NCI-H524 (cell line): ENCODE data around the gene BTD.
"Not testable (repeated sequence)": the region's sequence is repeated elsewhere in the genome, so short reads cannot be mapped to it uniquely, and the experiment has no call there.

Experiments used
- DNase-seq, 2 experiments: peaks; one replicate each; lab custom pipeline; 2025; lab: John Stamatoyannopoulos, UW

BTD gene

DNA sequence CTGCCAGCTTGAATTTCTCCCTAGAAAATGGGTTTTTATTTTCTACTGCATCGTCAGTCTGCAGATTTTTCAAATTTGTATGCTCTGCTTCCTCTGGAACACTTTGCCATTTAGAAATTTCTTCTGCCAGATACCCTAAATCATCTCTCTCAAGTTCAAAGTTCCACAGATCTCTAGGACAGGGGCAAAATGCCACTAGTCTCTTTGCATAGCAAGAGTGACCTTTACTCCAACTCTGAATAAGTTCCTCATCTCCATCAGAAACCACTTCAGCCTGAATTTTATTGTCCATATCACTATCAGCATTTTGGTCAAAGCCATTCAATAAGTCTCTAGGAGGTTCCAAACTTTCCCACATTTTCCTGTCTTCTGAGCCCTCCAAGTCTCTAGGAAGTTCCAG is 3.0 kb downstream of the BTD start:
- not testable (repeated sequence) for DNase-seq

DNA sequence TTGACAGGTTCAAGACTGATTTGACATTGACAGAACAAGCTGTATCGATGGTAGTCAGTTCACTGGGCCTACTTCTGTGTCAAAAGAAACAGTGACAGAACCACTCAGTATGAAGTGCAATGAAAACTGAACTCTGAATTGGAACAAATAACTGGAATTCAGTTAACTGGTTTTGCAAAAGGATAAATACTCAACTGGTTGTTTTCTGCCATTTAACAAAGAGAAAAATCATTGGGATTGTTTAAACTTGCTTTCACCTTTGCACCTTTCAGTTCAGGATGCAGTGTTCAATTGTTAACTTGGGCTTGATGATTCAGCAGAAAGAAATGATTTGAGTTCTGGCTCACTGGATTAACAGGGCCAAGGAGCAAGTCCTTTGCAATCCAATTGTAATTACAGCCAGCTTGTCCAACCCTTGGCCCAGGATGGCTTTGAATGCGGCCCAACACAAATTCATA is 4.9 kb downstream of the BTD start:
- no peak for DNase-seq

DNA sequence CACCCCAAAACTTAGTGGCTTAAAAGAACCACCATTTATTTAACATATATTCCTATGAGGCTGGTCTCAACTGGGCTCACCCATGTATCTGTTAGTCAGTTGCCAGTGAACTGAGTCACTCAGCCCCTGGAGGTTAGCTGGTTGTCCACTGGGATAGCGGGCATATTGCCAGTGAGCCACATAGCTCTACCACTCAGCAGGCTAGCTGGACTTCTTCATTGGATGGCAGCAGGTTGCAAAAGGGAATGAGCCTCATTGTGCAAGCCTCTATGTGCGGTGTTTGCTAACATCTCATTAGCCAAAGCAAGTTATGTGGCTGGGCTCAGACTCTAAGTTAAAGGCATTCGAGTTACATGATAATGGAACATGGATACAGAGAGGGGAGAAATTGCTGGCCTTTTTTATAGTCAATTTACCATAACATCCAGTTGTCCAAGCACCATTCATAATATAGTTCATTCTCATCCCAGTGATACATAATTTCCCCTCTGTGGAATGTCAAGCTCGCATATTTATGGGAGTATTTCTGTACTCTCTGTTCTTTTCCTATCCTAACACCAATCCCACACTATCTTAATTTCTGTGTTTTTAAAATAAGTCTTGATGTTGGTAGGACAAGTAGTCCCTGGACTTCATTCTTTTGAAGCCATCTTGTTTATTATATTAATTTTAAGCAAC is 8.7 kb downstream of the BTD start:
- no peak for DNase-seq

DNA sequence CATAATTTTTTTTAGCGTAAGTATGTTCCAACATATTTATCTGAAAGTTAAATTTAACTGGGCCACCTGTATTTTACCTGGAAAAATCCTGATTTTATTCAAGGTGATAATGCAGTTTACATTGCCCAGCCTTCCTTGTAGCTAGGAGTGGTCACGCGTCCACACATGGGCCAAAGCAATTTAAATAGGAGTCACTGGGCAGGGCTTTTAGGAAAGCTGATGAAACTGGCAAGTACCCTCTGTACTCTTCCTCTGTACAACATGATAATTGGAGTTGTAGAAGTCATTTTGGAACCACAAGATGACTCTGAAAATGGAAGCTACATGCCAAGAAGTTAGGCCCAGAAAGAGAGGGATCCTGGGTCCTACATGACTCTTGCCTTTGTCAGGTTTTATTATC is 9.5 kb downstream of the BTD start:
- no peak for DNase-seq

DNA sequence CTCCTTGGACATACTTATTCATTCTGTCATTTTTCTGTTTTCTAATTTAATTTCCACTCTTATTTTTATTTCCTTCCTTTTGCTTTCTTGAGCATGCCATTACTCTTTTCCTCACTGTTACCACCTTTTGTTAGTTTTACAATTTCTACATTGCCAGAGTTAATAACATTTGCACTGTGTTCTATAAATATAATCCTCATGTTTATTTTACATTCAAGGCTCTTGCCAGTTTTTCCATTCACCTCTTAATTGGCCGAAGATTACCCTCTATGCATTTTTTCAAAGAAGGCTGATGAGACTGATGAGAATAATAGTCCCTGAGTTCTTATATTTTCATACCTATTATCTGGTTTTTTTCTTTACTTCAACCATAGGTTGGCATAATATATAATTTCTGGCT is 10.5 kb downstream of the BTD start:
- DNase-seq = no peak

DNA sequence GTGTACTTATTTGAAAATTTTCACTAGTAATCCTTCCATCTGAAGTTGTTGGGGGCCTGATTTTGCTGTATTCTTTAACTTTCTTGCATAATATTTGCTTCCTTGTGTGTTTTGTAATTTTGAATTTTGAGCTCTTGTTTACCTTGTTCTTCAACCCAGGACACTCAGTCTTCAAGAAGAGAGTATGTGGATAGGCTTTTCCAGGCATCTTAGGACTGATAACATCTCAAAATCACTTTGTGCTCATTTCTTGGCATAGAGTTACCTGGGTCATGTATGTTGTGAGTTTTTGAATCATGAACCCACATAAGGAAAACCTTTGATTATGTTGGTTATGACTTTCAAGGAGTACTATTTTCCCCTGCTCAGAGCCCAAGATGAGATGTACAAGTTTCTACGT is 13.4 kb downstream of the BTD start:
- DNase-seq = no peak

DNA sequence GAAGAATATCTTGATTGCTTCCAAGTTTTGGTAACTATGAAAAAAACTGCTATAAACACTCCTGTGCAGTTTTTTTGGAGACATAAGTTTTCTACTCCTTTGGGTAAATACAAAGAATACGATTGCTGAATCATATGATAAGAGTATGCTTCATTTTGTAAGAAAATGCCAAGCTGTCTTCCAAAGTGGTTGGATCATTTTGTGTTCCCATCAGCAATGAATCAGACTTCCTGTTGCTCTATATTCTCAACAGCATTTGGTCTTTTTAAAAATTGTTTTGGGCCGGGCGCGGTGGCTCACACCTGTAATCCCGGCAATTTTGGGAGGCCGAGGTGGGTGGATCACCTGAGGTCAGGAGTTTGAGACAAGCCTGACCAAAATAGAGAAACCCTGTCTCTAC is 14.5 kb downstream of the BTD start:
- DNase-seq = no peak

DNA sequence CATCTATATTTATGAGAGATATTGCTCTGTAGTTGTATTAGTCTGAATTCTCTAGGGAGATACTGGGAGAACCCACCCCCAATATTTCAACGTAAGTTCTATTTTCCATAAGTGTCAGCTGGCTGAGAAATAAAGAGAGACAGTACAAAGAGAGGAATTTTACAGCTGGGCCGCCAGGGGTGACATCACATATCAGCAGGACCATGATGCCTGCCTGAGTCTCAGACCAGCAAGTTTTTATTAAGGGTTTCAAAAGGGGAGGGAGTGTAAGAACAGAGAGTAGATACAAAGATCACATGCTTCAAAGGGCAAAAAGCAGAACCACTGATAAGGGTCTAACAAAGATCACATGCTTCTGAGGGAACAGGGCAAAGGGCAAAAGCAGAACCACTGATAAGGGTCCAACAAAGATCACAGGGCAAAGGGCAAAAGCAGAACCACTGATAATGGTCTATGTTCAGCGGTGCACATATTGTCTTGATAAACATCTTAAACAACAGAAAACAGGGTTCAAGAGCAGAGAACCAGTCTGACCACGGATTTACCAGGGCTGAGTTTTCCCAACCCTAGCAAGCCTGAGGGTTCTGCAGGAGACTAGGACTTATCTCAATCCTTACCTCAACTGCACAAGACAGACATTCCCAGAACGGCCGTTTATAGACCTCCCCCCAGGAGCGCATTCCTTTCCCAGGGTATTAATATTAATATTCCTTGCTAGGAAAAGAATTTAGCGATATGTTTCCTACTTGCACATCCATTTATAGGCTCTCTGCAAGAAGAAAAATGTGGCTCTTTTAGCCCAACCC is 18.3 kb downstream of the BTD start:
- DNase-seq = not testable (repeated sequence)

DNA sequence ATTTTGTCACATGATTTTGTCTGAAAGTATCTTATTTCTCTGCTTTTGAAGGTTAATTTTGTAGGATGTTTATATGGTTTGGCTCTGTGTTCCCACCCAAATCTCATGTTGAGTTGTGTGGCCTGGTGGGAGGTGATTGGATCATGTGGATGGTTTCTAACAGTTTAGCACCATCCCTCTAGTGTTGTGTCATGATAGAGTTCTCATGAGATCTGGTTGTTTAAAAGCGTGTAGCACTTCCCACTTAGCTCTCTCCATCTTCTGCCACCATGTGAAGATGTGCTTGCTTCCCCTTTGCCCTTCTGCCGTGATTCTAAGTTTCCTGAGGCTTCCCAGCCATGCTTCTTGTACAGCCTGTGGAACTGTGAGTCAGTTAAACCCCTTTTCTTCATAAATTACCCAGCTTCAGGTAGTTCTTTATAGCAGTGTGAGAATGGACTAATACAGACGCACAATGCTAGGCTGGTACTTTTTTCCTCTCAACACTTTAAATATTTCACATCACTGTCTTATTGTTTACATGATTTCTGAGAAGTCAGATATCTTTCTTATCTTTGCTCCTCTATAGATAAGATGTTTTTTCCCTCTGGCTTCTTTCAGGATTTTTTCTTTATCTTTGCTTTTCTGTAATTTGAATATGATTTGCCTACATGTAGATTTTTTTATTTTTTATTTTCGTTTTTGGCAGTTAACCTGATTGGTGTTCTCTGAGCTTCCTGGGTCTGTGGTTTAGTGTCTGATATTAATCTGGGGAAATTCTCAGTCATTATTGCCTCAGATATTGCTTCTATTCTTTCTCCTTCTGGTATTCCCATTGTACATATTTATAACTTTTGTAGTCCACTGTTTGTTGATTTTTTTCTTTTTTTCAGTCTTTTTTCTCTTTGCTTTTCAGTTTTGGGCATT is 22.2 kb downstream of the BTD start:
- DNase-seq = no peak

DNA sequence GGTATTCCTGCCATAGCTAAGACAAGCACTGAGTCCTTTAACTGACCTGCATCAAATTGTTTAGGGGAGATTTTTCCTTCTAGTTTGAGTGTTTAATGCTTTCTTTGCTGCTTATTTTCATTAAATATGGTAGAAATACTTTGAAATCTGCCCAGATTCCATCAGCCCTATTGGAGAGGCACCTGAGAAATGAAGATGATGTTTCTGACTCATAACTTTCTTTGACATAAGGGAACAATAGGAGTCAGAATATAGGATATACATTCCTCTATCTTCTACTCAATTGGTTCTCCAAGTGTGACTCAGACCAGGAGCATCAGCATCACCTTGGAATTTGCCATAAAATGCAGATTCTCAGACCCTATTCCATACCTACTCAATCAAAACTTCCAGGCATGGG is 27.4 kb downstream of the BTD start:
- no peak for DNase-seq

DNA sequence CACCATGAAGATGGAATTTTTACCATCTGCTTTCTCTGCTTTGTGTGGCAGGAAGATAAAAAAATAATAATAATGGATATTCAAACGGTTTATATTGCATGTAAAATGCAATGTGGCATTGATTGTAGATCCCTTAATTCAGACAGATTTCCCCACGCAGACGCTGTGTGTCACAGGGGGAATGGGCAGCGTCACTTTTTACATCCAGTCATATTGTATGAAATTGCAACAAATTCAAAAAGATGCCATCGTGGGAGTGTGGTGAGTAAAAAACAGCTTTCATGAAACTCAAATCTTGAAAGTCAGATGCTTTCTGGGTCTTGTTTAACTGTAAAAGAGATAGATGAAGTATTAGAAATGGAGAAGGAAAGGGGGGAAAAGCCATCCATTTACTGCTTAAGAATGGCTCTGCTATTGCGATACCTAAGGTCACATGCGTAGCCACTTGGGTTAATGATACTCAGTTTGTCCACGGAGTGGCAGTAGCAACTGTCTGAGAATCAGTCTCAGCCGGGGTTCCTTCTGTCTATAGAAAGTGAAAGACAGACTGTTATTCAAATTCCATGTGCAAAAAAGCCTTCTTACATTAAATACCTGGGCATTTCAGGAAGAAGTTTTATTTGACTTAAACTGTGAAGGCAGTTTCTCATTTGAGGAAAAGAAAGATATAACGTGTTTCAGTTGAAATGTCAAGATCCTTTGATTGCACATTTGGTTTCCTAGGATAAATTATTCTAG is 28.5 kb downstream of the BTD start:
- peak; percentile 37 to 67 for DNase-seq

DNA sequence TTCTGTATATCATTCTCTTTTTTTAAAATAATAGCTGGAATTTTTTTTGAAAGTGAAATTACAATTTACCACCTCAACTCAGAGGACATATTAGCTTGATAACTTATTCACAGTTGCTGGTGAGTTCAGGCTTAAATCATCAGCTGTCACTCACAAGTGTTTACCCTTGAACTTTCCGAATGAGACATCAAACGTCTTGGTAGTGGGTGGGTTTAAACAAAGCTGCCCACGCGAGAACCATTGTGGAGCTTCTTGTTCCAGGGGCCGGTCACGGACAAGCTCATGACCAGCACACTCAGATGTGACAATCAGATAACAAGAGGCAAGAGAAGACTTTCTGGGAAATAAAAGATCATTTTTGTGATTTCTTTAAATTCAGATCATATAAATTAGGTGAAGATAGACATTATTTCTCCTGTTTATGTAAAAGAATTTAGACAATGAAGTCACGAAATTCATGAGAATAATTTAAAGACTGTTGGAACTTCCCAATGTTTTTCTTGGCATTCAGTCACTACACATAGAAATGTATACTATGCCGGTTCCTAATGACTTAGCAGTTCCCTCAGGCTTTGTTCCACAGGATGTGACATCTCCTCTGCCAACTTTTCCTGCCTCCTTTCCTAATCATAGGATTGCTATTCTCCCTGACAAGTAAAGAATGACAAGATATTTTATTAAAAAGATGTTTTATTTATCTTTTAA is 29.3 kb downstream of the BTD start:
- DNase-seq = no peak

DNA sequence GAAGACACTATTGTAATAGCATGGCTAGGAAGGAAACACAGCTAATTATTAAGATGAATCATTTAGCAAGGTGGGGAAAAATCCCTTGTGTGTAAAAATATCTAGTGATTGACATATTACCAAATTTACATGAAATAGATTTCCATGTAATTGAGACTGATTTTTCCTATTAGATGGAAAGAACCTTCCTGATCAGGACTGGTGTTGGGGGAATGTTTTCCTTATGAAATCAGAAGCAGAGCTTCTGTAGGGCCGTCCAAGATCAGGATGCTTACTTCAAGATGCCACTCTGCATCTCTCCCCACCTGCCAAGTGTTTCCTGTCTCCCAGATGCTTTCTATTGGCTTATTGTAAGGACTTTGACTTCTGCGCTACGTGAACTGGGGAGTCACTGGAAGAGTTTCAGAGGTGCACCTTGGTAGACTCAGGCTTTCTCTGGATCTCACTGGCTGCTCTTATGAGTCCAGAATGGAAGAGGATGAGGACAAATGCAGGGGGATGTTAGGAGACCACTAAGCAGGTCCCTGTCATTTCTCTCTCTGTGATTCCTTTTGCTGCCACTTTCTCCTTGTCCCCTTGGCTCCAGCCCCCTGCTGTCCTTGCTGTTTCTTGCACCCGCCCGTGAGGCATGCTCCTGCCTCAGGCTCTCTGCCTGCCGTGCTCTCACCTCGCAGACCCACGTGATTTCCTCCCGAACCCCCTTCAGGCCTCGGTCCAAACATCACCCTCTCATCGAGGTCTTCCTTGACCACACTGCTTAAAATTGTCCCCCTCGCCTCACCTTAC is 30.1 kb downstream of the BTD start:
- DNase-seq = no peak

DNA sequence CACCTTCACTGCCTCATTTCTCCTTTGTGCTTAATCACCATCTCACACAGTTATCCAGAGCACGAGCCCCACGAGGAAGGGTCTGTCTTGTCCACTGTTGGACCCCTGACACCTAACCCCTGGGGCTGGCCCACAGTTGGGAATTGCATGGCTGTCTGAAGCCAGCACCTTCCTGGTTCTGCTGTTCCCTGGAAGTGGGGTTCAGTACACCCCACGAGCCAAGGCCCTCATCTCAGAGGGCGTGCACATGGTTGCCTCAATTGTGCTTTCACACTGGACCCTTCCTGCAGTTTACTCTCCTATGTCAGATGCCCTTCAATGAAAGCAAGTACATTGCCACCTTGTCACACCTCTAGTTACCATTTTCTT is 30.7 kb downstream of the BTD start:
- DNase-seq = no peak

DNA sequence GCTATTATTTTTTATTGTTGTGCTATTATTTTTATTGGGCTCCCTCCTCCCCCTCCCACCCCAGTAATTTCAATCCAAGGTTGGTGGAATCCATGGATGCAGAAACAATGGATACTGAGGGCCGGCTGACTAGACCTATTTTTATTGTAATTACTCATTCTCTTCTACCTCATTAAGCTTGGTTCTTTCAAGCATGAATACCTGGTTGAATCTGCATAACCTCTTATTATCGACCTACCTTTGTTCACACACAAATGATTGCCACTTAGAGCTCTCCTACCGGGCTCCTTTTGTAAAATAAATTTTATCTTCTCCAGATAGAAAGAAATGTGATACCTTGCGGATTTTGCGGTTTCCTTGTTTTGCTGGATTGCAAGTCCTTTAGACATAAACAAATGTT is 31.6 kb downstream of the BTD start:
- no peak for DNase-seq

DNA sequence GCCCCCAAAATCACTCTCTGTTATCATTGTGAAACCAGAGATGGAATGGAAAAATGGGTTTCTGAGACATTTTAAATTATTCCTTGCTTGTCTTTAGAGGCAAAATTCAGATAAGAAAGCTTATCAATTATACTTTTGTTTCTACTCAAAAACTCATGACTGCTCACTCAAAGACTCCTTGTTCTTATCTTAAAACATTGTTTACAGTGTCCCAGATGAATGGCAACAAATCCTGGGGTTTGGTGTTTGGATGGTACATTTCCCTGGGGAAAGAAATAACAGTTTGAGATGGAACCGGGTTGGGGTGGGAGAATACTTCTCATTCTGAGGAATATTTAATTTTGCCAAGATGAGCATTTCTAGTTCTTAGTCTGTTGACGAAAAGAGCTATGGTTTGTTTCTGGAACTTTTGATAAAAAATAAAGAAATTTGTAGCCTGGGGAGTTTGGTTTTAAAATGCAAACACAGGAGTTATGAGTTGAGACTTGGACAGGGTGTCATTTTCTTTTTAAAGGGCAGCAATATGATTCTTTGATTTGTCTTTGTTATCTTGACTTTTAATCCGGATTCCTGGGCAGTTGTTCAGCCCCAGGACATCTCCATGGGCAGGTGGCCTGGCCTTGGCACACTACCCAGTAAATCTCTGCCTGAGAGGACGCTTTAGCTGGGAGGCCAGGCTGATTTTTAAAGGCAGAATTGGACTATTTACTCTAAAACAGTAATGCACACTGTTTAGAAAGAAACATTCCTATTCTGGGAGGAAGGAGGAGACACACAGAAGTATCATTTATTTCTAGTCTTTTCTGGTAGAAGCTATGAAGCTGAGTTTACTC is 32.4 kb downstream of the BTD start:
- no peak for DNase-seq

DNA sequence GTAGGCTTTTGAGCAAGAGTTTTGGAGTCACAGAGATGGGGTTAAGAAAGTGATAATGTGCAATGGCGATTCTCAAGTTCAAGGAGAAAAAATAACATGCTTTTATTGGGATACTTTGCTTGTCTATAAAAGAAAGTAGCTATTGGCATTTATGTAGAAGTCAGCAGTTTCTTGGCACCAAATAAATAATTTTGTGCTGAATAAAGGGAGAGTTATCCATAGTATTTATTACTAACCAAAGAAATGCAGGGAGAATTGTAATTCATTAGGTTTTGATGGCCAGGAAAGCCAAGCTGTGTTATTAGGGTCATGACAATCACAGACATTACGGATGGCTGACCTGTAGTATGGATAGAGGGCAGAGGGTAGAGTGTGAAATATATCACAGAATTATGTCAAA is 33.1 kb downstream of the BTD start:
- no peak for DNase-seq

DNA sequence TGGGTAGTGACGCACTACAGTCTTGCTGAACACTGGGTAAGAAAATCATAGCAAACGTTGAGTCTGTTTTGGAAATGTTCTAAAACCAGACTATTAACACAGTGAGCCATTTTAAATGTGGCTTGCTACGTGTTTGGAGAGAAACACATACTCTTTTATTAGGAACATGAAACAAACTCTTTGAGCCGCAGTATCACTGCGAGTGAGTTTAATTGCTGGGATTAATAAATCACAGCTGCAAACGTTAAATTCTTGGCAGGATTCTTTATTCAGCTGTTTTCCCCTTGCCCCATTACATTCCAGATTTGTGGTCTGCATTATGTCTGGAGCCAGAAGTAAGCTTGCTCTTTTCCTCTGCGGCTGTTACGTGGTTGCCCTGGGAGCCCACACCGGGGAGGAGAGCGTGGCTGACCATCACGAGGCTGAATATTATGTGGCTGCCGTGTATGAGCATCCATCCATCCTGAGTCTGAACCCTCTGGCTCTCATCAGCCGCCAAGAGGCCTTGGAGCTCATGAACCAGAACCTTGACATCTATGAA is 33.6 kb downstream of the BTD start:
- DNase-seq = no peak

DNA sequence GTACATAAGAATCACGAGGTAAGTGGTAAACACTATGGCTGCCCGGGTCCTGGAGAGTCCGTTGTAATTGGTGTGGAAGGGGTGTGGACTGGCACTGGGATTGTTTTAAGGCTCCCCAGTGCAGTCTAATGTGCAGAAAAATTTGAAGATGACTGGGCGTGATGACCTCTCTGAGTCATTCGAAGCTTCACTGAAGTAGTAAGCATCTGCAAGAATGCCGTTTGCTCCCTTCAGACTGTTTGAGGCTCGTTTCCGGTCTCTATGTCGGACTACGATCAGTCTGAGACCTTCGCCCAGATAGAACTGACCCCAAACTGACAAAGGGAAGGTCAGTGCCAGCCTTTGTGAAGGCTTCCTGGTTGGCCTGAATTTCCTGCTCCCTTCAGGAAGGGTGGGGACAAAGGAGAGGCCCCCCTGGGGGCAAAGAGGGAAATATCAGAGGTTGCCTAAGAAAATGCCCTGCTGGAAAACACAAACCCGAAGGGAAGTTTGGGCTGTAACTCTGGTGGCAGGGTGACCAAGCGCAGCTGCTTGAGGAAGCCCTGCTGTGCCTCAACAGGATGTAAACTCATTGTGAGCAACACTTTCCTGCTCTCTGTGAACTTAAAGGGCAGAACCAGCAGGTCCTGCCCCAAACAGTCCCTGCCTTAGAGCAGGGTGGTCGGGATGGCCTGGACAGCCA is 34.6 kb downstream of the BTD start:
- no peak for DNase-seq
